NCI-H345 (cell line): ENCODE measurements around the gene ITGB6.

Source experiments
- DNase-seq: peaks from one replicate; lab custom pipeline; 2025; lab: John Stamatoyannopoulos, UW

The ITGB6 gene

GRCh38 chr2:160221391-160222276 lies 21.6 kb upstream of the ITGB6 start:
- DNase-seq: peak; percentile 23

GRCh38 chr2:160220545-160221009 lies 20.5 kb upstream of the ITGB6 start:
- no peak for DNase-seq

GRCh38 chr2:160220026-160220425 lies 20.0 kb upstream of the ITGB6 start:
- DNase-seq: no peak

GRCh38 chr2:160214461-160215445 lies 14.7 kb upstream of the ITGB6 start:
- DNase-seq: no peak

- DNase-seq: no peak
These were observed 13.4 kb upstream of the ITGB6 start for GRCh38 chr2:160213511-160213910.

GRCh38 chr2:160210599-160211138 lies 10.6 kb upstream of the ITGB6 start:
- DNase-seq: no peak

- DNase-seq: no peak
These were observed 9.4 kb upstream of the ITGB6 start for GRCh38 chr2:160209516-160209856.

- no peak for DNase-seq
These were observed 8.8 kb upstream of the ITGB6 start for GRCh38 chr2:160208655-160209515.

GRCh38 chr2:160207804-160208654 lies 8.0 kb upstream of the ITGB6 start:
- no peak for DNase-seq

GRCh38 chr2:160207271-160207670 lies 7.2 kb upstream of the ITGB6 start:
- DNase-seq: no peak

- DNase-seq: no peak
These were observed 6.4 kb upstream of the ITGB6 start for GRCh38 chr2:160206436-160206835.

- no peak for DNase-seq
These were observed 5.4 kb upstream of the ITGB6 start for GRCh38 chr2:160205505-160205904.

GRCh38 chr2:160203422-160203821 lies 3.4 kb upstream of the ITGB6 start:
- no peak for DNase-seq

- no peak for DNase-seq
These were observed 2.9 kb upstream of the ITGB6 start for GRCh38 chr2:160203007-160203406.

GRCh38 chr2:160201849-160202539 lies 1.9 kb upstream of the ITGB6 start:
- DNase-seq: no peak

- DNase-seq: no peak
These were observed 849 bp upstream of the ITGB6 start for GRCh38 chr2:160200921-160201320.

- no peak for DNase-seq
These were observed 1.0 kb downstream of the ITGB6 start for GRCh38 chr2:160199053-160199452.

GRCh38 chr2:160197587-160197986 lies 2.5 kb downstream of the ITGB6 start:
- no peak for DNase-seq

- no peak for DNase-seq
These were observed 5.1 kb downstream of the ITGB6 start for GRCh38 chr2:160194946-160195345.

GRCh38 chr2:160194351-160194750 lies 5.7 kb downstream of the ITGB6 start:
- DNase-seq: no peak
